HepG2 (cell line): ENCODE measurements around the gene CKS1B. TPM values are rescaled to one million over a fixed set of nuclear protein-coding genes. Genes with fewer than 3 reads are reported as not detected.

ENCODE experiments used
- DMTF1 ChIP-seq: sonication (generic); formaldehyde crosslinking; IDR thresholded peaks from 2 replicates; pipeline ENCODE4 v1.4.0; 2020; ENCODE audit warnings: mild to moderate bottlenecking, missing genetic modification reagents
- HOXA9 ChIP-seq: sonication (generic); formaldehyde crosslinking; IDR thresholded peaks from 2 replicates; pipeline ENCODE4 v1.8.1; 2022; ENCODE audit warnings: missing genetic modification reagents, mild to moderate bottlenecking, moderate library complexity, borderline replicate concordance
- IKZF1 ChIP-seq: fragments of 450-650 bp; IDR thresholded peaks from 2 replicates; pipeline ENCODE4 v1.7.1; 2016
- KDM1A ChIP-seq: IDR thresholded peaks from 2 replicates; pipeline ENCODE4 v1.6.1; 2016; ENCODE audit warnings: missing compliant biosample characterization
- MZF1 ChIP-seq: sonication (generic); formaldehyde crosslinking; IDR thresholded peaks from 2 replicates; pipeline ENCODE4 v1.8.1; 2023; ENCODE audit warnings: mild to moderate bottlenecking, missing genetic modification reagents, borderline replicate concordance
- PHF20 ChIP-seq: sonication (generic); formaldehyde crosslinking; IDR thresholded peaks from 2 replicates; pipeline ENCODE4 v1.5.0; 2020; ENCODE audit warnings: mild to moderate bottlenecking, missing genetic modification reagents
- PRPF4 ChIP-seq: fragments of 200-400 bp; formaldehyde crosslinking; IDR thresholded peaks from 2 replicates; pipeline ENCODE4 v1.6.1; 2016; ENCODE audit warnings: low read length, low read depth; ENCODE audit not compliant: poor library complexity, severe bottlenecking
- SIX4 ChIP-seq: sonication (generic); formaldehyde crosslinking; IDR thresholded peaks from 2 replicates; pipeline ENCODE4 v1.4.0; 2020; ENCODE audit warnings: missing genetic modification reagents
- SMC3 ChIP-seq: IDR thresholded peaks from 2 replicates; pipeline ENCODE4 v1.6.1; 2011; ENCODE audit warnings: low read length, improper control_type of control experiment
- SOX6 ChIP-seq, 2 experiments: fragments of 450-650 bp in 1 of 2; sonication (generic) in 1 of 2; formaldehyde crosslinking in 1 of 2; IDR thresholded peaks; 2 replicates each; pipeline versions ENCODE4 v1.4.0 to v1.6.1; 2017 to 2020; ENCODE audit warnings: antibody characterized with exemption in 1 of 2, mild to moderate bottlenecking in 1 of 2, missing genetic modification reagents in 1 of 2
- SRSF9 ChIP-seq: fragments of 200-400 bp; formaldehyde crosslinking; IDR thresholded peaks from 2 replicates; pipeline ENCODE4 v1.6.1; 2018; ENCODE audit warnings: borderline replicate concordance, mild to moderate bottlenecking, low read depth, low read length; ENCODE audit not compliant: insufficient read depth, poor library complexity, severe bottlenecking
- ZBTB20 ChIP-seq: sonication (generic); formaldehyde crosslinking; IDR thresholded peaks from 2 replicates; pipeline ENCODE4 v1.8.1; 2023; ENCODE audit warnings: missing genetic modification reagents, low read depth, mild to moderate bottlenecking, borderline replicate concordance
- ZFY ChIP-seq: sonication (generic); formaldehyde crosslinking; IDR thresholded peaks from 2 replicates; pipeline ENCODE4 v1.4.0; 2020; ENCODE audit warnings: missing genetic modification reagents
- ZNF180 ChIP-seq: sonication (generic); formaldehyde crosslinking; IDR thresholded peaks from 2 replicates; pipeline ENCODE4 v1.4.0; 2020; ENCODE audit warnings: low read depth, missing genetic modification reagents, borderline replicate concordance
- ZNF543 ChIP-seq: sonication (generic); formaldehyde crosslinking; IDR thresholded peaks from 2 replicates; pipeline ENCODE4 v1.4.0; 2020; ENCODE audit warnings: mild to moderate bottlenecking, missing genetic modification reagents
- ZNF546 ChIP-seq: sonication (generic); formaldehyde crosslinking; conservative IDR thresholded peaks from 2 replicates; pipeline ENCODE4 v1.8.1; 2023; ENCODE audit warnings: mild to moderate bottlenecking, missing genetic modification reagents
- ZNF567 ChIP-seq: sonication (generic); formaldehyde crosslinking; IDR thresholded peaks from 2 replicates; pipeline ENCODE4 v1.8.1; 2023; ENCODE audit warnings: mild to moderate bottlenecking, missing genetic modification reagents, borderline replicate concordance
- ZNF569 ChIP-seq: sonication (generic); formaldehyde crosslinking; IDR thresholded peaks from 2 replicates; pipeline ENCODE4 v1.5.0; 2020; ENCODE audit warnings: mild to moderate bottlenecking, missing genetic modification reagents, moderate library complexity, borderline replicate concordance
- polyA plus RNA-seq, 8 experiments: library from polyadenylated mRNA; depleted of rRNA in 3 of 8; stranded (reverse) in 7 of 8; unstranded in 1 of 8; fragments of >200 nt; fragmentation: Illumina TruSeq in 4 of 8; extraction: Trizol in 4 of 8; gene quantifications; 2 replicates each; pipeline versions ENCODE4 v1.2.1 to v1.2.3, GENCODE V29; 2011 to 2016; ENCODE audit warnings: low read depth in 4 of 8, missing spikeins in 1 of 8, mixed read lengths in 1 of 8; ENCODE audit not compliant: insufficient read depth in 1 of 8
- total RNA-seq, 5 experiments: library from RNA; depleted of rRNA; stranded (reverse); fragments of >200 nt; fragmentation: Illumina TruSeq; extraction: Trizol; gene quantifications; 2 replicates each; pipeline ENCODE4 v1.2.3, GENCODE V29; 2016; ENCODE audit warnings: low read depth in 1 of 5
- TF ChIP-seq, protein P1 (sequence below): sonication (generic); formaldehyde crosslinking; IDR thresholded peaks from 2 replicates; pipeline ENCODE4 v1.5.0; 2020; ENCODE audit warnings: missing genetic modification reagents
- TF ChIP-seq, protein P2 (sequence below): sonication (generic); formaldehyde crosslinking; IDR thresholded peaks from 2 replicates; pipeline ENCODE4 v1.4.0; 2020; ENCODE audit warnings: missing genetic modification reagents, mild to moderate bottlenecking, borderline replicate concordance
- TF ChIP-seq, protein P3 (sequence below): IDR thresholded peaks from 2 replicates; pipeline ENCODE4 v1.6.1; 2018; ENCODE audit warnings: missing genetic modification reagents, mild to moderate bottlenecking, missing compliant biosample characterization
- TF ChIP-seq, protein P4 (sequence below): IDR thresholded peaks from 2 replicates; pipeline ENCODE4 v1.6.1; 2012; ENCODE audit warnings: low read length, improper control_type of control experiment

CKS1B gene
- total and polyA plus RNA-seq, 2 of the 13 experiments (the other 11 are each of a cell fraction or from before 2014, with no cell fraction given) = 217 to 222 TPM

- TF ChIP-seq, protein P1, sequence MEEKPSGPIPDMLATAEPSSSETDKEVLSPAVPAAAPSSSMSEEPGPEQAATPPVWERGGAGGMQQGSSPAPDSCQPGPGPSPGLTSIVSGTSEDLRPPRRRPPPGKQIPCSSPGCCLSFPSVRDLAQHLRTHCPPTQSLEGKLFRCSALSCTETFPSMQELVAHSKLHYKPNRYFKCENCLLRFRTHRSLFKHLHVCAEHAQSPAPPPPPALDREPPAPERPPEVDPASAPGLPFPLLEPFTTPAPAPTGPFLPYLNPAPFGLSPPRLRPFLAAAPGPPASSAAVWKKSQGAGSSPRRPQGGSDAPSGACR (CRISPR knock-in tag) = no peak
- TF ChIP-seq ZBTB20 (CRISPR knock-in tag) (no peak), SOX6 (IDR thresholded peaks at IDR 0.05) (no peak), SOX6 (CRISPR knock-in tag; IDR thresholded peaks at IDR 0.05) (peak; percentile 56; the same call in 1 of the 2 replicates), PRPF4 (no peak), HOXA9 (CRISPR knock-in tag) (no peak), SRSF9 (no peak), SMC3 (no peak), ZNF543 (no peak), ZNF569 (CRISPR knock-in tag) (no peak), IKZF1 (no peak), ZNF180 (CRISPR knock-in tag) (no peak), ZNF546 (no peak), ZNF567 (CRISPR knock-in tag) (no peak), KDM1A (CRISPR knock-in tag) (peak; percentile 19; the same call in 1 of the 2 replicates), SIX4 (no peak), ZFY (peak; percentile 30; the same call in 1 of the 2 replicates), PHF20 (CRISPR knock-in tag) (no peak), MZF1 (CRISPR knock-in tag) (no peak), DMTF1 (CRISPR knock-in tag) (no peak)
- TF ChIP-seq, protein P2, sequence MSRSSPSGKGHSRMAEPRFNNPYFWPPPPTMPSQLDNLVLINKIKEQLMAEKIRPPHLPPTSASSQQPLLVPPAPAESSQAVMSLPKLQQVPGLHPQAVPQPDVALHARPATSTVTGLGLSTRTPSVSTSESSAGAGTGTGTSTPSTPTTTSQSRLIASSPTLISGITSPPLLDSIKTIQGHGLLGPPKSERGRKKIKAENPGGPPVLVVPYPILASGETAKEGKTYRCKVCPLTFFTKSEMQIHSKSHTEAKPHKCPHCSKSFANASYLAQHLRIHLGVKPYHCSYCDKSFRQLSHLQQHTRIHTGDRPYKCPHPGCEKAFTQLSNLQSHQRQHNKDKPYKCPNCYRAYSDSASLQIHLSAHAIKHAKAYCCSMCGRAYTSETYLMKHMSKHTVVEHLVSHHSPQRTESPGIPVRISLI = 0 out of 2 replicates have a peak, but pooled peaks have one; percentile 21
- TF ChIP-seq, protein P3, sequence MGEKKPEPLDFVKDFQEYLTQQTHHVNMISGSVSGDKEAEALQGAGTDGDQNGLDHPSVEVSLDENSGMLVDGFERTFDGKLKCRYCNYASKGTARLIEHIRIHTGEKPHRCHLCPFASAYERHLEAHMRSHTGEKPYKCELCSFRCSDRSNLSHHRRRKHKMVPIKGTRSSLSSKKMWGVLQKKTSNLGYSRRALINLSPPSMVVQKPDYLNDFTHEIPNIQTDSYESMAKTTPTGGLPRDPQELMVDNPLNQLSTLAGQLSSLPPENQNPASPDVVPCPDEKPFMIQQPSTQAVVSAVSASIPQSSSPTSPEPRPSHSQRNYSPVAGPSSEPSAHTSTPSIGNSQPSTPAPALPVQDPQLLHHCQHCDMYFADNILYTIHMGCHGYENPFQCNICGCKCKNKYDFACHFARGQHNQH = no peak
- TF ChIP-seq, protein P4, sequence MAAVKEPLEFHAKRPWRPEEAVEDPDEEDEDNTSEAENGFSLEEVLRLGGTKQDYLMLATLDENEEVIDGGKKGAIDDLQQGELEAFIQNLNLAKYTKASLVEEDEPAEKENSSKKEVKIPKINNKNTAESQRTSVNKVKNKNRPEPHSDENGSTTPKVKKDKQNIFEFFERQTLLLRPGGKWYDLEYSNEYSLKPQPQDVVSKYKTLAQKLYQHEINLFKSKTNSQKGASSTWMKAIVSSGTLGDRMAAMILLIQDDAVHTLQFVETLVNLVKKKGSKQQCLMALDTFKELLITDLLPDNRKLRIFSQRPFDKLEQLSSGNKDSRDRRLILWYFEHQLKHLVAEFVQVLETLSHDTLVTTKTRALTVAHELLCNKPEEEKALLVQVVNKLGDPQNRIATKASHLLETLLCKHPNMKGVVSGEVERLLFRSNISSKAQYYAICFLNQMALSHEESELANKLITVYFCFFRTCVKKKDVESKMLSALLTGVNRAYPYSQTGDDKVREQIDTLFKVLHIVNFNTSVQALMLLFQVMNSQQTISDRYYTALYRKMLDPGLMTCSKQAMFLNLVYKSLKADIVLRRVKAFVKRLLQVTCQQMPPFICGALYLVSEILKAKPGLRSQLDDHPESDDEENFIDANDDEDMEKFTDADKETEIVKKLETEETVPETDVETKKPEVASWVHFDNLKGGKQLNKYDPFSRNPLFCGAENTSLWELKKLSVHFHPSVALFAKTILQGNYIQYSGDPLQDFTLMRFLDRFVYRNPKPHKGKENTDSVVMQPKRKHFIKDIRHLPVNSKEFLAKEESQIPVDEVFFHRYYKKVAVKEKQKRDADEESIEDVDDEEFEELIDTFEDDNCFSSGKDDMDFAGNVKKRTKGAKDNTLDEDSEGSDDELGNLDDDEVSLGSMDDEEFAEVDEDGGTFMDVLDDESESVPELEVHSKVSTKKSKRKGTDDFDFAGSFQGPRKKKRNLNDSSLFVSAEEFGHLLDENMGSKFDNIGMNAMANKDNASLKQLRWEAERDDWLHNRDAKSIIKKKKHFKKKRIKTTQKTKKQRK = no peak
Measured at GRCh38 chr1:154964359-154964758, 10.1 kb upstream of the CKS1B start (continued).
